ENCODE data around the gene KCNK4. TPM values are rescaled to one million over a fixed set of nuclear protein-coding genes. Genes with fewer than 3 reads are reported as not detected.

Gene KCNK4
- polyA plus RNA-seq, 3 donors = not detected

- Histone ChIP-seq H3K27me3 (ENCODE audit: control insufficient read depth in 2 of 2, insufficient read depth in 2 of 2, low read length in 2 of 2) (no peaks in the 10 kb centered on the region), H3K9ac (ENCODE audit: insufficient read depth, low read length, poor library complexity, severe bottlenecking) (no peak overlapping the region), H3K4me2 (replicated peaks; ENCODE audit: extremely low read depth, low read length, poor library complexity, severe bottlenecking) (peak overlapping the region; percentile 60), H3K4me3 (replicated peaks in 1 of 3; ENCODE audit: low read depth in 2 of 3, low read length in 3 of 3) (peak overlapping the region in 1 of 3 experiments; percentile 52), H3K4me1 (ENCODE audit: control insufficient read depth in 1 of 2, insufficient read depth in 2 of 2, low read length in 2 of 2) (peaks cover 32 to 37% of the 10 kb centered on the region in 2 donors), H3K79me2 (ENCODE audit: insufficient read depth, low read length) (no peaks in the 10 kb centered on the region), H2AFZ (ENCODE audit: insufficient read depth, low read depth, low read length, poor library complexity, severe bottlenecking) (peak overlapping the region; percentile 52), H4K20me1 (ENCODE audit: insufficient read depth, low read length) (no peaks in the 10 kb centered on the region), H3K36me3 (replicated peaks in 1 of 2; ENCODE audit: control insufficient read depth in 1 of 2, insufficient read depth in 2 of 2, low read length in 2 of 2) (no peaks in the 10 kb centered on the region), H3K27ac (ENCODE audit: low read depth in 1 of 2, low read length in 2 of 2) (peak overlapping the region; percentile 46 to 53), H3K9me3 (replicated peaks in 1 of 2; ENCODE audit: control insufficient read depth in 1 of 2, insufficient read depth in 1 of 2, low read length in 2 of 2) (no peaks in the 10 kb centered on the region)
- Mint-ChIP-seq H3K4me3 (peak overlapping the region in 1 of 2 donors; percentile 77), H3K27ac (peak overlapping the region; percentile 57 to 89 (median 82)), H3K9me3 (peaks cover 0 to 7% (median 3%) of the 10 kb centered on the region in 7 donors), H3K4me1 (peaks cover 39% of the 10 kb centered on the region), H3K27me3 (ENCODE audit: low read depth in 3 of 3) (peaks cover 0 to 5% (median 0%) of the 10 kb centered on the region in 3 donors), H3K36me3 (peaks cover 2 to 8% of the 10 kb centered on the region in 2 donors)
- intact Hi-C loops (cut with micrococcal nuclease) = loop anchor here in 1 of 2 donors (2.0 kb wide), 1 partner anchor 13 kb away; the partner anchor contains the start of gene PRDX5
- WGBS (ENCODE audit: insufficient coverage) = 9% methylated on average over 14 of the region's 20 CpGs
- TF ChIP-seq CTCF (IDR thresholded peaks at IDR 0.05) = peak; percentile 94
- DNase-seq = peak; percentile 94 to 99 (median 99)
Observed at GRCh38 chr11:64331569-64332371, 40.7 kb downstream of the KCNK4 start.

DNA sequence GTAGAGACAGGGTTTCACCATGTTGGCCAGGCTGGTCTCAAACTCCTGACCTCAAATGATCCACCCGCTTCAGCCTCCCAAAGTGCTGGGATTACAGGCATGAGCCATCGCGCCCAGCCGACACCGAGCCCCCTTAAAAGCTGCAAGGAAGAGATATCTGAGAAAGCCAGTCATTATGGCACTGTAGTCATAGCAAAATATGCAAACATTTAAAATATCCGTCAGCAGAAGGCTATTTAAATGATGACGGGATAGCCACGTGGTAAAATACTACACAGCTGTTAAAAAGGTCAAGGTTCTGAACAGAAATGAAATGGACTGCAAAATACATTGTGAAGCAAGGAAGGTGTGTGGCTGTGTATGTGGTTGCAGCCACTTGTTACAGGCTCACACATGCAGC lies 42.5 kb downstream of the KCNK4 start:
- WGBS (ENCODE audit: insufficient coverage) = 100% methylated on average over 6 of the region's 8 CpGs
- no peak overlapping the region for H3K27ac ChIP-seq (ENCODE audit: low read depth in 1 of 2, low read length in 2 of 2)
- Mint-ChIP-seq H3K36me3 (peaks cover 11 to 16% of the 10 kb centered on the region in 2 donors), H3K27me3 (ENCODE audit: low read depth in 3 of 3) (peaks cover 0 to 5% (median 0%) of the 10 kb centered on the region in 3 donors), H3K4me1 (peaks cover 40% of the 10 kb centered on the region), H3K27ac (peak overlapping the region in 3 of 7 donors; percentile 30 to 66 (median 63)), H3K9me3 (no peaks in the 10 kb centered on the region), H3K4me3 (no peak overlapping the region)
- no peak overlapping the region for H3K4me2 ChIP-seq (replicated peaks; ENCODE audit: extremely low read depth, low read length, poor library complexity, severe bottlenecking)
- H3K79me2 ChIP-seq (ENCODE audit: insufficient read depth, low read length) = no peaks in the 10 kb centered on the region
- no peak overlapping the region for H3K4me3 ChIP-seq (replicated peaks in 1 of 3; ENCODE audit: low read depth in 2 of 3, low read length in 3 of 3)
- no peaks in the 10 kb centered on the region for H4K20me1 ChIP-seq (ENCODE audit: insufficient read depth, low read length)
- intact Hi-C loops (cut with micrococcal nuclease) = loop anchor here in 1 of 2 donors (2.0 kb wide), 1 partner anchor 15 kb away; the partner anchor contains the start of gene PRDX5
- peaks cover 32 to 38% of the 10 kb centered on the region in 2 donors for H3K4me1 ChIP-seq (ENCODE audit: control insufficient read depth in 1 of 2, insufficient read depth in 2 of 2, low read length in 2 of 2)
- H3K9ac ChIP-seq (ENCODE audit: insufficient read depth, low read length, poor library complexity, severe bottlenecking) = no peak overlapping the region
- no peak for TF ChIP-seq CTCF (IDR thresholded peaks at IDR 0.05)
- no peaks in the 10 kb centered on the region for H3K27me3 ChIP-seq (ENCODE audit: control insufficient read depth in 2 of 2, insufficient read depth in 2 of 2, low read length in 2 of 2)
- no peak for DNase-seq
- no peaks in the 10 kb centered on the region for H3K9me3 ChIP-seq (replicated peaks in 1 of 2; ENCODE audit: control insufficient read depth in 1 of 2, insufficient read depth in 1 of 2, low read length in 2 of 2)
- H3K36me3 ChIP-seq (replicated peaks in 1 of 2; ENCODE audit: control insufficient read depth in 1 of 2, insufficient read depth in 2 of 2, low read length in 2 of 2) = no peaks in the 10 kb centered on the region
- H2AFZ ChIP-seq (ENCODE audit: insufficient read depth, low read depth, low read length, poor library complexity, severe bottlenecking) = no peak overlapping the region
